Measurements from ENCODE around the gene FADS2.

DNA sequence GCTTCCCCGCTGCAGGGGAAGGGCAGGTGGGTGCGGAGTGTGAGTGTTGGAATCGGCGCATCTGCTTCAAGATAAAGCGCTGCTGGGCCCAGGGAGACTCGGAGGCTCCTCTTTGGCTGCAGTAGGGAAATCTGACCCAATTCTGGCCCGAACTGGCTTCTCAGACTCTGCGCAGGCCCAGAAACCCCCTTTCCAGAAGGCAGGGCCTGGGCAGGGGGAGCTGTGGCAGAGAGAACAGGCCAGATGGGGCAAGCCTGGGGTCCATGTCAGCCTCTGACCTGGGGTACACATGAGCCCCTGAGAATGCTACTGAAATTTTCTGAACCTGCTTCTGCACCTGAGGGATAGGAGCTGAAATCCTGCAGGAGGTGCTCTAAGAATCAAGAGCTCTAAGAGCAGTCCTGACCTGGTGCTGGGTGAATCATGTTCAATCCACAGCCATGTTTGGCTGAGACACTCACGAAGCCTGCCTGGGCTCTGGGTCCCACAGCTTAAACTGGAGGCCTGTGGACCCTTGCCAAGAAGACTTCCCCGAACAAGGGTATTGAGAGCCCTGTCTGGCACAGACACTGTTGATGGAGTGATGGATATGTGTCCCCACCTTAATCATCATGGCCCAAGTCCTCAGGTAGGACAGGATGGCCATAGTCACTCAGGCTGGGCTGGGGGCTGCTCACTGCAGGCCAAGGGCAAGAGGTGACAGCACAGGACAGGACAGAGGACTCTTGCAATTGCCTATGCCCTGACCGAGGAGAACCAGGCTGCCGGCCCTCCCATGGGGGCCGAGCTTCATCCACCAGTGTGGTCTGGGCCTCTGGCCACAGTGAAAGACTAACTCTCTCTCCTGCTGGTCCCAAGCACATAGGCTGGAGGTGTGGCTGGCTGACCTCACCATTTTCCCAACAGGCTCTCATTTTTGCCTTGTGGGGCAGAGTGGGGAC, 82.4 kb downstream of the FADS2 start:
- TF ChIP-seq L3MBTL2 (conservative IDR thresholded peaks at IDR 0.05) = no peak
- no peak for TF ChIP-seq SP1 (IDR thresholded peaks at IDR 0.05)
- no peak for TF ChIP-seq FOXM1 (IDR thresholded peaks at IDR 0.05; ENCODE audit: borderline replicate concordance)
- no peak for TF ChIP-seq ZNF384 (IDR thresholded peaks at IDR 0.05)
- TF ChIP-seq FOXK2 (IDR thresholded peaks at IDR 0.05) = no peak

All from HEK293T (cell line).